OCI-LY3 (cell line): ENCODE data around the gene SPTAN1.
A peak's percentile ranks its signal among the peaks of the same experiment; 100 is the strongest.
"Not testable (repeated sequence)": the region's sequence is repeated elsewhere in the genome, so short reads cannot be mapped to it uniquely, and the experiment has no call there.

Source experiments
- H2AFZ ChIP-seq: fragments of 200-600, 300-600 bp; shearing (Covaris generic); 2 replicates; pipeline ENCODE4 v1.6.0; 2014; ENCODE audit warnings: antibody characterized with exemption, low read depth, low read length
- H3K27ac ChIP-seq: fragments of 200-600, 300-600 bp; sonication (generic); 2 replicates; pipeline ENCODE4 v1.5.1; 2014; ENCODE audit warnings: mild to moderate bottlenecking, low read length, moderate library complexity, mixed read lengths
- H3K27me3 ChIP-seq: fragments of 200-600, 300-600 bp; sonication (generic); 2 replicates; pipeline ENCODE4 v1.6.1; 2014; ENCODE audit warnings: low read depth, low read length, mixed read lengths
- H3K36me3 ChIP-seq: fragments of 200-600, 300-600 bp; sonication (generic); replicated peaks from 2 replicates; pipeline ENCODE3; 2014; ENCODE audit warnings: low read depth, low read length, mixed read lengths
- H3K4me1 ChIP-seq: fragments of 300-600, 200-600 bp; sonication (generic); 2 replicates; pipeline ENCODE4 v1.6.1; 2014; ENCODE audit warnings: low read length, mixed read lengths
- H3K4me2 ChIP-seq: fragments of 200-600, 300-600 bp; sonication (generic); 2 replicates; pipeline ENCODE4 v1.6.1; 2014; ENCODE audit warnings: low read length, mixed read lengths
- H3K4me3 ChIP-seq: fragments of 300-600, 200-600 bp; sonication (generic); 2 replicates; pipeline ENCODE4 v1.5.1; 2014; ENCODE audit warnings: antibody characterized with exemption, mild to moderate bottlenecking, low read length, moderate library complexity
- H3K79me2 ChIP-seq: fragments of 300-600, 200-600 bp; shearing (Covaris generic); 2 replicates; pipeline ENCODE4 v1.6.1; 2014; ENCODE audit warnings: mild to moderate bottlenecking, low read length, mixed read lengths
- H3K9ac ChIP-seq: fragments of 300-600, 200-600 bp; shearing (Covaris generic); 2 replicates; pipeline ENCODE4 v1.6.0; 2014; ENCODE audit warnings: mild to moderate bottlenecking, low read length, moderate library complexity
- H3K9me3 ChIP-seq: fragments of 200-600, 300-600 bp; shearing (Covaris generic); 2 replicates; pipeline ENCODE4 v1.6.1; 2014; ENCODE audit warnings: low read length, mixed read lengths; ENCODE audit not compliant: insufficient read depth
- H4K20me1 ChIP-seq: fragments of 200-600, 300-600 bp; sonication (generic); 2 replicates; pipeline ENCODE4 v1.6.1; 2016; ENCODE audit warnings: low read length, mixed read lengths; ENCODE audit not compliant: insufficient read depth
- EZH2phosphoT487 ChIP-seq: fragments of 200-600 bp; shearing (Covaris generic); IDR thresholded peaks from 2 replicates; pipeline ENCODE4 v1.6.1; 2018; ENCODE audit warnings: antibody characterized with exemption, mixed run types, low read depth
- TF ChIP-seq, protein P1 (sequence below): fragments of 200-600, 300-600 bp; sonication (generic); IDR thresholded peaks from 2 replicates; pipeline ENCODE4 v1.5.1; 2014; ENCODE audit warnings: antibody characterized with exemption, low read length, low read depth

The SPTAN1 gene

DNA sequence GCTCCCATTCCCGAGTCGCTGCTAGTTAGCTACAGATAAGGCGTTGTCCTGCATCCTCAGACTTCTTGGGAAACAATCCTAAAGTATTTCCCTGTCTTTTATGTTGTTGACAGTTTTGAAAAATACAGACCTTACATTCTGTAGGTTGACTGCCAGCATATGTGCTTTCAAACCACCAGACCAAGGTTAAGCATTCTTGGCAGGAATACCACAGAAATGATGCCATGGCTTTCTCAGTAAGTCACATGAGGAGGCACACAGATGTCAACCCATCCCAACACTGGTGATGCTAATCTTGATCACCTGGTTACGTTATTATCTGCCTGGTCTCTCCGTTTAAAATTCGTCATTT lies 47.0 kb upstream of the SPTAN1 start:
- Histone ChIP-seq H3K36me3 (peaks cover 19% of the 10 kb centered on the region), H3K79me2 (peaks cover 21% of the 10 kb centered on the region), H3K27ac (no peak overlapping the region), H3K27me3 (no peaks in the 10 kb centered on the region), H2AFZ (no peak overlapping the region), H3K4me2 (peak overlapping the region; percentile 86), H4K20me1 (peaks cover 7% of the 10 kb centered on the region; the same call in 1 of the 2 replicates), H3K9ac (peak overlapping the region; percentile 75), H3K4me1 (peaks cover 9% of the 10 kb centered on the region), H3K4me3 (peak overlapping the region; percentile 93), H3K9me3 (no peaks in the 10 kb centered on the region)
- TF ChIP-seq EZH2phosphoT487, result no peak
- TF ChIP-seq, protein P1, sequence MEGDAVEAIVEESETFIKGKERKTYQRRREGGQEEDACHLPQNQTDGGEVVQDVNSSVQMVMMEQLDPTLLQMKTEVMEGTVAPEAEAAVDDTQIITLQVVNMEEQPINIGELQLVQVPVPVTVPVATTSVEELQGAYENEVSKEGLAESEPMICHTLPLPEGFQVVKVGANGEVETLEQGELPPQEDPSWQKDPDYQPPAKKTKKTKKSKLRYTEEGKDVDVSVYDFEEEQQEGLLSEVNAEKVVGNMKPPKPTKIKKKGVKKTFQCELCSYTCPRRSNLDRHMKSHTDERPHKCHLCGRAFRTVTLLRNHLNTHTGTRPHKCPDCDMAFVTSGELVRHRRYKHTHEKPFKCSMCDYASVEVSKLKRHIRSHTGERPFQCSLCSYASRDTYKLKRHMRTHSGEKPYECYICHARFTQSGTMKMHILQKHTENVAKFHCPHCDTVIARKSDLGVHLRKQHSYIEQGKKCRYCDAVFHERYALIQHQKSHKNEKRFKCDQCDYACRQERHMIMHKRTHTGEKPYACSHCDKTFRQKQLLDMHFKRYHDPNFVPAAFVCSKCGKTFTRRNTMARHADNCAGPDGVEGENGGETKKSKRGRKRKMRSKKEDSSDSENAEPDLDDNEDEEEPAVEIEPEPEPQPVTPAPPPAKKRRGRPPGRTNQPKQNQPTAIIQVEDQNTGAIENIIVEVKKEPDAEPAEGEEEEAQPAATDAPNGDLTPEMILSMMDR, result no peak

- not testable (repeated sequence) for H3K27ac ChIP-seq, H4K20me1 ChIP-seq, H3K27me3 ChIP-seq, H2AFZ ChIP-seq, H3K4me1 ChIP-seq, H3K9me3 ChIP-seq, H3K9ac ChIP-seq
- H3K4me2 ChIP-seq, result peak overlapping the region; percentile 86
- H3K36me3 ChIP-seq, result peaks cover 14% of the 10 kb centered on the region
- 0 out of 2 replicates have a peak overlapping the region, but pooled peaks have one; percentile 93 for H3K4me3 ChIP-seq
- H3K79me2 ChIP-seq, result peaks cover 21% of the 10 kb centered on the region
These were observed 46.5 kb upstream of the SPTAN1 start for GRCh38 chr9:128505906-128506305.

DNA sequence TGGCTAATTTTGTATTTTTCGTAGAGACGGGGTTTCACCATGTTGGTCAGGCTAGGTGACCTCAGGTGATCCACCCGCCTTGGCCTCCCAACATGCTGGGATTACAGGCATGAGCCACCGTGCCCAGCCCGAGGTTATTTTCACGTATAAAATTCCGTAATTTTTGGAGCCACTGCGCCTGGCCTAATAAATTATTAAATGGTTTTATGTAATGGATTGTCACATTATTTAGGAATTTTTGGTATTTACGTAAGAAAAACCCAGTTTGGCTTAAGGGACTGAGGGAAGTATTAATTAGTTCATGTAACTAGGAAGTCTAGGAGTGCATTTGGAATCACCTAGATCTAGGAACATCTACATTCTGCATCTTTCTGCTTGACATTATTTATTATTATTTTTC lies 39.6 kb upstream of the SPTAN1 start:
- Histone ChIP-seq H3K9ac (no peak overlapping the region), H3K79me2 (no peaks in the 10 kb centered on the region), H3K4me1 (no peaks in the 10 kb centered on the region), H3K27me3 (no peaks in the 10 kb centered on the region), H3K27ac (no peak overlapping the region), H4K20me1 (no peaks in the 10 kb centered on the region), H3K4me2 (no peak overlapping the region), H3K36me3 (peaks cover 27% of the 10 kb centered on the region), H3K9me3 (no peaks in the 10 kb centered on the region), H3K4me3 (no peak overlapping the region), H2AFZ (no peak overlapping the region)
- no peak for TF ChIP-seq EZH2phosphoT487
- TF ChIP-seq, protein P1, result no peak

- no peaks in the 10 kb centered on the region for H3K4me1 ChIP-seq
- no peak for TF ChIP-seq EZH2phosphoT487
- TF ChIP-seq, protein P1, result no peak
- H3K36me3 ChIP-seq, result peaks cover 33% of the 10 kb centered on the region
- no peaks in the 10 kb centered on the region for H3K79me2 ChIP-seq
- no peak overlapping the region for H2AFZ ChIP-seq
- no peaks in the 10 kb centered on the region for H3K27me3 ChIP-seq
- H4K20me1 ChIP-seq, result no peaks in the 10 kb centered on the region
- no peak overlapping the region for H3K27ac ChIP-seq
- no peak overlapping the region for H3K4me2 ChIP-seq
- no peak overlapping the region for H3K9ac ChIP-seq
- H3K4me3 ChIP-seq, result no peak overlapping the region
- H3K9me3 ChIP-seq, result no peaks in the 10 kb centered on the region
These were observed 30.4 kb upstream of the SPTAN1 start for GRCh38 chr9:128521956-128522355.
